WERI-Rb-1 (cell line): ENCODE data around the gene TMEM209.
"Not testable (repeated sequence)": the region's sequence is repeated elsewhere in the genome, so short reads cannot be mapped to it uniquely, and the experiment has no call there.

Experiments
- DNase-seq: peaks from one replicate; pipeline ENCODE4 v3.0.0-alpha.2; 2020
- H3K27ac ChIP-seq: fragments of 250-450 bp; sonication (Bioruptor Pico); 2 replicates; pipeline ENCODE4 v1.5.1; 2020; ENCODE audit warnings: mild to moderate bottlenecking, moderate library complexity
- H3K27me3 ChIP-seq: fragments of 250-450 bp; sonication (Bioruptor Pico); 2 replicates; pipeline ENCODE4 v1.5.1; 2021; ENCODE audit warnings: mild to moderate bottlenecking, low read depth, moderate library complexity; ENCODE audit not compliant: insufficient read depth, severe bottlenecking
- H3K36me3 ChIP-seq: fragments of 250-450 bp; sonication (Bioruptor Pico); 2 replicates; pipeline ENCODE4 v1.5.1; 2020; ENCODE audit warnings: mild to moderate bottlenecking, moderate library complexity
- H3K4me3 ChIP-seq: 2 replicates; pipeline ENCODE4 v1.5.1; 2011; ENCODE audit warnings: low read depth, mild to moderate bottlenecking, control low read depth, low read length
- H3K9me3 ChIP-seq: fragments of 250-450 bp; sonication (Bioruptor Pico); 2 replicates; pipeline ENCODE4 v1.5.1; 2021; ENCODE audit warnings: mild to moderate bottlenecking, moderate library complexity; ENCODE audit not compliant: severe bottlenecking
- CTCF ChIP-seq: IDR thresholded peaks from 2 replicates; pipeline ENCODE4 v1.5.1; 2011; ENCODE audit warnings: low read depth, mild to moderate bottlenecking, control low read depth, inconsistent platforms, low read length

TMEM209 gene

GRCh38 chr7:130150587-130150986, 54.6 kb downstream of the TMEM209 start:
- no peak for DNase-seq
- no peaks in the 10 kb centered on the region for H3K9me3 ChIP-seq
- no peak overlapping the region for H3K4me3 ChIP-seq
- TF ChIP-seq CTCF = no peak
- no peak overlapping the region for H3K27ac ChIP-seq
- no peaks in the 10 kb centered on the region for H3K27me3 ChIP-seq
- no peaks in the 10 kb centered on the region for H3K36me3 ChIP-seq

- Histone ChIP-seq H3K27me3 (no peaks in the 10 kb centered on the region), H3K4me3 (no peak overlapping the region), H3K36me3 (no peaks in the 10 kb centered on the region), H3K27ac (no peak overlapping the region), H3K9me3 (no peaks in the 10 kb centered on the region)
- TF ChIP-seq CTCF = no peak
- DNase-seq = no peak
Measured at GRCh38 chr7:130149281-130150139, 55.7 kb downstream of the TMEM209 start.

GRCh38 chr7:130148561-130148960, 56.6 kb downstream of the TMEM209 start:
- Histone ChIP-seq H3K27me3 (no peaks in the 10 kb centered on the region), H3K4me3 (no peak overlapping the region), H3K9me3 (no peaks in the 10 kb centered on the region), H3K36me3 (no peaks in the 10 kb centered on the region), H3K27ac (no peak overlapping the region)
- TF ChIP-seq CTCF = no peak
- DNase-seq = no peak

GRCh38 chr7:130147710-130148325, 57.4 kb downstream of the TMEM209 start:
- no peak for TF ChIP-seq CTCF
- Histone ChIP-seq H3K36me3 (no peaks in the 10 kb centered on the region), H3K27ac (no peak overlapping the region), H3K27me3 (no peaks in the 10 kb centered on the region), H3K4me3 (no peak overlapping the region), H3K9me3 (no peaks in the 10 kb centered on the region)
- DNase-seq = no peak

- no peak for DNase-seq
- Histone ChIP-seq H3K36me3 (no peaks in the 10 kb centered on the region), H3K4me3 (no peak overlapping the region), H3K27me3 (no peaks in the 10 kb centered on the region), H3K27ac (no peak overlapping the region), H3K9me3 (no peaks in the 10 kb centered on the region)
- TF ChIP-seq CTCF = no peak
Measured at GRCh38 chr7:130146693-130147405, 58.4 kb downstream of the TMEM209 start.

GRCh38 chr7:130146142-130146541, 59.1 kb downstream of the TMEM209 start:
- not testable (repeated sequence) for H3K9me3 ChIP-seq, H3K27me3 ChIP-seq, H3K27ac ChIP-seq, H3K4me3 ChIP-seq, DNase-seq, H3K36me3 ChIP-seq
